HepG2 (cell line): ENCODE data around the gene RBFOX1.

Experiments used
- PHF20 ChIP-seq: sonication (generic); formaldehyde crosslinking; IDR thresholded peaks from 2 replicates; pipeline ENCODE4 v1.5.0; 2020; ENCODE audit warnings: mild to moderate bottlenecking, missing genetic modification reagents
- SP1 ChIP-seq, 2 experiments: fragments of 450-650 bp in 1 of 2; sonication (generic) in 1 of 2; formaldehyde crosslinking in 1 of 2; IDR thresholded peaks; 2 replicates each; pipeline versions ENCODE4 v1.4.0 to v1.6.1; 2016 to 2020; ENCODE audit warnings: missing genetic modification reagents in 1 of 2
- ZNF282 ChIP-seq: fragments of 450-650 bp; IDR thresholded peaks from 2 replicates; pipeline ENCODE4 v1.6.1; 2018; ENCODE audit not compliant: partially characterized antibody
- ZNF644 ChIP-seq: IDR thresholded peaks from 2 replicates; pipeline ENCODE4 v1.6.1; 2016; ENCODE audit warnings: low read depth
- TF ChIP-seq, protein P1 (sequence below): sonication (generic); formaldehyde crosslinking; IDR thresholded peaks from 2 replicates; pipeline ENCODE4 v1.9.0; 2021; ENCODE audit warnings: missing genetic modification reagents, borderline replicate concordance
- TF ChIP-seq, protein P2 (sequence below): sonication (generic); formaldehyde crosslinking; IDR thresholded peaks from 2 replicates; pipeline ENCODE4 v1.4.0; 2020; ENCODE audit warnings: mild to moderate bottlenecking, missing genetic modification reagents
- TF ChIP-seq, protein P3 (sequence below): sonication (generic); formaldehyde crosslinking; IDR thresholded peaks from 2 replicates; pipeline ENCODE4 v1.5.1; 2020; ENCODE audit warnings: mild to moderate bottlenecking, missing genetic modification reagents

DNA sequence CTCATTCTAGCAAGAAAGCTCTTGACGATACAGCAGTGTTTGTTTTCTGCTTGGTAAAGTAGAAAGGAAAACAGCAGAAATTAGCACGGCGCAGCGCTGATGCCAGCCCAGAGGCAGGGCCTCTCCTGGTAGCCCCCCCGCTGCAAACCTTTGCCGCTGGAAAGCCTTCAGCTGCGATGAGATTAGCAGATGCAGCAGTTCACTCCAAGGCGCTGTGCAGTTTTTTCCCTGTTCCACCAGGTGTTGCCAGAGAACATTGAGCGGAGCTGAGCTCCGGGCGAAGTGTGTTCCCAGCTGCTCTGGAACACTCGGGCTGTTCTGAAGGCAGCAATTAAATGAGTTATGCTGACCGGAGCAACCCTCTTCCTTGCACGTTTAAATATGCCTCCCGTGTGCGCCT, 72.5 kb downstream of the RBFOX1 start:
- TF ChIP-seq, protein P1, sequence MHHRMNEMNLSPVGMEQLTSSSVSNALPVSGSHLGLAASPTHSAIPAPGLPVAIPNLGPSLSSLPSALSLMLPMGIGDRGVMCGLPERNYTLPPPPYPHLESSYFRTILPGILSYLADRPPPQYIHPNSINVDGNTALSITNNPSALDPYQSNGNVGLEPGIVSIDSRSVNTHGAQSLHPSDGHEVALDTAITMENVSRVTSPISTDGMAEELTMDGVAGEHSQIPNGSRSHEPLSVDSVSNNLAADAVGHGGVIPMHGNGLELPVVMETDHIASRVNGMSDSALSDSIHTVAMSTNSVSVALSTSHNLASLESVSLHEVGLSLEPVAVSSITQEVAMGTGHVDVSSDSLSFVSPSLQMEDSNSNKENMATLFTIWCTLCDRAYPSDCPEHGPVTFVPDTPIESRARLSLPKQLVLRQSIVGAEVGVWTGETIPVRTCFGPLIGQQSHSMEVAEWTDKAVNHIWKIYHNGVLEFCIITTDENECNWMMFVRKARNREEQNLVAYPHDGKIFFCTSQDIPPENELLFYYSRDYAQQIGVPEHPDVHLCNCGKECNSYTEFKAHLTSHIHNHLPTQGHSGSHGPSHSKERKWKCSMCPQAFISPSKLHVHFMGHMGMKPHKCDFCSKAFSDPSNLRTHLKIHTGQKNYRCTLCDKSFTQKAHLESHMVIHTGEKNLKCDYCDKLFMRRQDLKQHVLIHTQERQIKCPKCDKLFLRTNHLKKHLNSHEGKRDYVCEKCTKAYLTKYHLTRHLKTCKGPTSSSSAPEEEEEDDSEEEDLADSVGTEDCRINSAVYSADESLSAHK (CRISPR knock-in tag) = no peak
- TF ChIP-seq, protein P2, sequence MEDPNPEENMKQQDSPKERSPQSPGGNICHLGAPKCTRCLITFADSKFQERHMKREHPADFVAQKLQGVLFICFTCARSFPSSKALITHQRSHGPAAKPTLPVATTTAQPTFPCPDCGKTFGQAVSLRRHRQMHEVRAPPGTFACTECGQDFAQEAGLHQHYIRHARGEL (CRISPR knock-in tag) = no peak
- TF ChIP-seq ZNF644 (no peak), ZNF282 (no peak), PHF20 (no peak), SP1 (IDR thresholded peaks at IDR 0.05) (no peak), SP1 (CRISPR knock-in tag; IDR thresholded peaks at IDR 0.05) (no peak)
- TF ChIP-seq, protein P3, sequence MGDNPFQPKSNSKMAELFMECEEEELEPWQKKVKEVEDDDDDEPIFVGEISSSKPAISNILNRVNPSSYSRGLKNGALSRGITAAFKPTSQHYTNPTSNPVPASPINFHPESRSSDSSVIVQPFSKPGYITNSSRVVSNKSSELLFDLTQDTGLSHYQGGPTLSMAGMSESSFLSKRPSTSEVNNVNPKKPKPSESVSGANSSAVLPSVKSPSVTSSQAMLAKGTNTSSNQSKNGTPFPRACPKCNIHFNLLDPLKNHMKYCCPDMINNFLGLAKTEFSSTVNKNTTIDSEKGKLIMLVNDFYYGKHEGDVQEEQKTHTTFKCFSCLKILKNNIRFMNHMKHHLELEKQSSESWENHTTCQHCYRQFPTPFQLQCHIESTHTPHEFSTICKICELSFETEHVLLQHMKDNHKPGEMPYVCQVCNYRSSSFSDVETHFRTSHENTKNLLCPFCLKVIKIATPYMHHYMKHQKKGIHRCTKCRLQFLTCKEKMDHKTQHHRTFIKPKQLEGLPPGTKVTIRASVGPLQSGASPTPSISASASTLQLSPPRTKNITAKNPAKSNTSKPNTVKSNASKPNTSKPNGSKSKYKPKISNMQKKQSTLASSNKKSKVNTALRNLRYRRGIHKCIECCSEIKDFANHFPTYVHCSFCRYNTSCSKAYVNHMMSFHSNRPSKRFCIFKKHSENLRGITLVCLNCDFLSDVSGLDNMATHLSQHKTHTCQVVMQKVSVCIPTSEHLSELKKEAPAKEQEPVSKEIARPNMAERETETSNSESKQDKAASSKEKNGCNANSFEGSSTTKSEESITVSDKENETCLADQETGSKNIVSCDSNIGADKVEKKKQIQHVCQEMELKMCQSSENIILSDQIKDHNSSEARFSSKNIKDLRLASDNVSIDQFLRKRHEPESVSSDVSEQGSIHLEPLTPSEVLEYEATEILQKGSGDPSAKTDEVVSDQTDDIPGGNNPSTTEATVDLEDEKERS (CRISPR knock-in tag) = no peak
